Gastroesophageal sphincter (tissue), 3 donors: ENCODE measurements around the gene CFAP57.

Source experiments
- EP300 ChIP-seq: sonication (generic); formaldehyde crosslinking; IDR thresholded peaks from one replicate; pipeline ENCODE4 v1.6.1; 2017; ENCODE audit warnings: antibody characterized with exemption, mild to moderate bottlenecking
- POLR2A ChIP-seq, 2 donors: fragments of 450-650 bp; IDR thresholded peaks; one replicate each; pipeline ENCODE4 v1.6.1; 2017; ENCODE audit warnings: antibody characterized with exemption in 2 of 2, mild to moderate bottlenecking in 2 of 2, moderate library complexity in 1 of 2
- POLR2AphosphoS5 ChIP-seq: sonication (generic); formaldehyde crosslinking; IDR thresholded peaks from one replicate; pipeline ENCODE4 v1.6.1; 2017; ENCODE audit warnings: antibody characterized with exemption
- TF ChIP-seq, protein P1 (sequence below), 4 experiments: fragments of 200-600 bp in 2 of 4; fragments of 450-650 bp in 2 of 4; sonication (generic) in 1 of 4; IDR thresholded peaks; one replicate each; pipeline ENCODE4 v1.5.1; 2017 to 2019; ENCODE audit warnings: antibody characterized with exemption in 4 of 4, mild to moderate bottlenecking in 2 of 4, moderate library complexity in 2 of 4

DNA sequence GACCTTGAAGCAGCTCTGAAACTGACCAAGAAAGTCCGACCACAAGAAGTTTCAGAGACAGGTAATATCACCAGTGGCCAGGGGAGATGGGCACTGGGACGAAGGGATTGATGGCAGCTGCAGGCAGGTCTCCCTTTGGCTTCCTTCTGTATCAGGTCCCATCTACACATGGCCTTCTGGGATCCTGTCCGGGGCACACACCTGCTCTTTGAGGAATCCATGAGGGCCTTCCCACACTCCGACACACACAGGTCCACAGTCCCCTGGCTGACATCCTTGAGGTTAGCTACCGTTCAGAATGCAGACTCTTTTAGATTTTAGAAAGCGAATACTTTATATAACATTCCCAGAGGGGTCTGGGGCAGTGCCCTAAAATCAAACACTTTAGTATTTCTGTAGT, 71.2 kb downstream of the CFAP57 start:
- TF ChIP-seq, protein P1, sequence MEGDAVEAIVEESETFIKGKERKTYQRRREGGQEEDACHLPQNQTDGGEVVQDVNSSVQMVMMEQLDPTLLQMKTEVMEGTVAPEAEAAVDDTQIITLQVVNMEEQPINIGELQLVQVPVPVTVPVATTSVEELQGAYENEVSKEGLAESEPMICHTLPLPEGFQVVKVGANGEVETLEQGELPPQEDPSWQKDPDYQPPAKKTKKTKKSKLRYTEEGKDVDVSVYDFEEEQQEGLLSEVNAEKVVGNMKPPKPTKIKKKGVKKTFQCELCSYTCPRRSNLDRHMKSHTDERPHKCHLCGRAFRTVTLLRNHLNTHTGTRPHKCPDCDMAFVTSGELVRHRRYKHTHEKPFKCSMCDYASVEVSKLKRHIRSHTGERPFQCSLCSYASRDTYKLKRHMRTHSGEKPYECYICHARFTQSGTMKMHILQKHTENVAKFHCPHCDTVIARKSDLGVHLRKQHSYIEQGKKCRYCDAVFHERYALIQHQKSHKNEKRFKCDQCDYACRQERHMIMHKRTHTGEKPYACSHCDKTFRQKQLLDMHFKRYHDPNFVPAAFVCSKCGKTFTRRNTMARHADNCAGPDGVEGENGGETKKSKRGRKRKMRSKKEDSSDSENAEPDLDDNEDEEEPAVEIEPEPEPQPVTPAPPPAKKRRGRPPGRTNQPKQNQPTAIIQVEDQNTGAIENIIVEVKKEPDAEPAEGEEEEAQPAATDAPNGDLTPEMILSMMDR (IDR thresholded peaks at IDR 0.05) = no peak
- TF ChIP-seq EP300 (no peak), POLR2AphosphoS5 (no peak), POLR2A (IDR thresholded peaks at IDR 0.05) (no peak)
